Measurements from ENCODE around the gene DPP9.

- TF ChIP-seq TAF1 (IDR thresholded peaks at IDR 0.05; ENCODE audit: low read depth, low read length) (no peak), POLR2A (IDR thresholded peaks at IDR 0.05; ENCODE audit: low read depth, low read length) (no peak), POLR2AphosphoS5 (IDR thresholded peaks at IDR 0.05; ENCODE audit: low read depth, low read length) (no peak), SPI1 (IDR thresholded peaks at IDR 0.05; ENCODE audit: low read depth, low read length) (no peak)
Measured at GRCh38 chr19:4649392-4650047, 74.1 kb downstream of the DPP9 start.

Measured in GM12891 (cell line).